Left ventricle myocardium inferior (tissue), 1 donor: ENCODE results near the gene CDKN2B-AS1. TPM values are rescaled to one million over a fixed set of nuclear protein-coding genes. Genes with fewer than 3 reads are reported as not detected.
A peak's percentile ranks its signal among the peaks of the same experiment; 100 is the strongest.

Experiments used
- DNase-seq: peaks from one replicate; pipeline ENCODE4 v3.0.0-alpha.2; 2020
- H3K27ac ChIP-seq: fragments of 200-600 bp; replicated peaks from 2 replicates; pipeline ENCODE4 v1.8.0; 2021
- H3K27me3 ChIP-seq: fragments of 200-600 bp; 2 replicates; pipeline ENCODE4 v1.8.0; 2021; ENCODE audit warnings: low read depth
- H3K36me3 ChIP-seq: fragments of 200-600 bp; 2 replicates; pipeline ENCODE4 v1.8.0; 2021
- H3K4me1 ChIP-seq: fragments of 200-600 bp; 2 replicates; pipeline ENCODE4 v1.8.0; 2021
- H3K4me3 ChIP-seq: fragments of 200-600 bp; 2 replicates; pipeline ENCODE4 v1.8.0; 2021; ENCODE audit warnings: mild to moderate bottlenecking, moderate library complexity
- H3K9me3 ChIP-seq: fragments of 200-600 bp; replicated peaks from 2 replicates; pipeline ENCODE4 v1.8.0; 2021
- intact Hi-C: fragments of 100-400 bp; cut with micrococcal nuclease; formaldehyde crosslinking; loops from one replicate; pipeline ENCODE4 v1.11.0; 2022
- total RNA-seq: library from RNA; stranded (reverse); fragmentation: NEBNext Ultra II Directional; extraction: Animal tissue kit (Norgen Biotek cat#: 25700); gene quantifications from one replicate; pipeline ENCODE4 v1.2.1, GENCODE V29; 2021
- TF ChIP-seq, protein P1 (sequence below): fragments of 200-600 bp; IDR thresholded peaks from 2 replicates; pipeline ENCODE4 v1.8.0; 2021; ENCODE audit warnings: antibody characterized with exemption, mild to moderate bottlenecking, borderline replicate concordance
- donor health status: DM: no; HTN: yes; CAD: no; lungs with severe emphysema.

The CDKN2B-AS1 gene
- total RNA-seq, 1 donor from 2014 or later, result 0.30 TPM

DNA sequence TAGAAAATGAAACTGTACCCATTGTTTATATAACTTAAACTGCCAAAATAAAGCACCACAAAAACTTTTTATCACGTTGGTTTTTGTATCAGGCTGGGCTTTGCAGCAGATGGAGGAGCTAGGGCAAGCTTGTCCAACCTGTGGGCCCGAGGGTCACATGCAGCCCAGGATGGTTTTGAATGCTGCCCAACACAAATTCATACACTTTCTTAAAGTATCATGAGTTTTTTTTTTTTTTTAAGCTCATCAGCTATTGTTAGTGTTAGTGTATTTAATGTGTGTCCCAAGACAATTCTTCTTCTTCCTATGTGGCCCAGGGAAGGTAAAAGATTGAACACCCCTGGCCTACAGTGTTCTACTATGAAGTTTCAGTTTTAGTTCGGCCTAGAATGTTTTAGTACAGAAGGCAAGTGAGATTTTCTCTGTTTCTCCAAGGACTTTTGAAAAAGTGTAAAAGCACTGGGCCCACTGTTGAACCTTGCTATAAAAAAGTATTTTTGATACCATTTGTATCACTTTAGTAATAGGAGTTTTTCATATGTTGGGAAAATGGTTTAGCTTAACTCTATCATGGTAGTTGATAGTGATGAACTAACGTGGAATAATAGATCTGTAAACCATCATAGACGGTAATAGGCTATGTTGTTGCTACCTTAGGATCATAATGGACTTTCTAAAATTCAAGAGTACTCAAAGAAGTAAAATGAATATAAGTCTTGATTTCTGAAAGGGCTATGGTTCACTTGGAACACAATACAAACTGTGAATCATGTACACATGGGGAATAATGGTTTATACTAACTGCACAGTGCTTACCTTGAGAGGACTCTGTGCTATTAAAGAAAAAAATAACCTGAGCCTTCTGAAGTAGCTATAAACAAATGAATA is 3.3 kb upstream of the CDKN2B-AS1 start:
- H3K27me3 ChIP-seq, result peaks cover 93% of the 10 kb centered on the region
- intact Hi-C loops, result no loop called here
- no peak for DNase-seq
- H3K4me1 ChIP-seq, result peaks cover 23% of the 10 kb centered on the region
- H3K36me3 ChIP-seq, result no peaks in the 10 kb centered on the region
- no peak overlapping the region for H3K27ac ChIP-seq
- no peaks in the 10 kb centered on the region for H3K9me3 ChIP-seq
- H3K4me3 ChIP-seq, result no peak overlapping the region
- TF ChIP-seq, protein P1, sequence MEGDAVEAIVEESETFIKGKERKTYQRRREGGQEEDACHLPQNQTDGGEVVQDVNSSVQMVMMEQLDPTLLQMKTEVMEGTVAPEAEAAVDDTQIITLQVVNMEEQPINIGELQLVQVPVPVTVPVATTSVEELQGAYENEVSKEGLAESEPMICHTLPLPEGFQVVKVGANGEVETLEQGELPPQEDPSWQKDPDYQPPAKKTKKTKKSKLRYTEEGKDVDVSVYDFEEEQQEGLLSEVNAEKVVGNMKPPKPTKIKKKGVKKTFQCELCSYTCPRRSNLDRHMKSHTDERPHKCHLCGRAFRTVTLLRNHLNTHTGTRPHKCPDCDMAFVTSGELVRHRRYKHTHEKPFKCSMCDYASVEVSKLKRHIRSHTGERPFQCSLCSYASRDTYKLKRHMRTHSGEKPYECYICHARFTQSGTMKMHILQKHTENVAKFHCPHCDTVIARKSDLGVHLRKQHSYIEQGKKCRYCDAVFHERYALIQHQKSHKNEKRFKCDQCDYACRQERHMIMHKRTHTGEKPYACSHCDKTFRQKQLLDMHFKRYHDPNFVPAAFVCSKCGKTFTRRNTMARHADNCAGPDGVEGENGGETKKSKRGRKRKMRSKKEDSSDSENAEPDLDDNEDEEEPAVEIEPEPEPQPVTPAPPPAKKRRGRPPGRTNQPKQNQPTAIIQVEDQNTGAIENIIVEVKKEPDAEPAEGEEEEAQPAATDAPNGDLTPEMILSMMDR, result no peak

DNA sequence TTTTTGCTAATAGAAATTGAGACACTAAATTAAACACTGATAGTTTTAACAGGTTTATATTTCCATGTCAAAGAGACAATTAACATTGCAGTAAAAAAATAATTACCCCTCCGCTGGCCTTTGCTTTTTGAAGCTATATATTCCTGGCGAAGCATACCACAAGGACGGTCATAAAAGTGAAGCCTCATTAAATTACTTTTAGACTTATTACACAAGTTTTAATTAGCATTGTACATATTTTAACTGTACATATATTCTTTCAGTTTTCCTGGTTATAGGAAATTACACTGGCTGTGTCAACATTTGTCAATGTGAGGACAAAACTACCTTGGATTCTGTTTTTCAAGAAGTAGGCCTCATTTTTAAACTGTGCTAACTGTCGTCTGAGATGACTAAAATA is 1.6 kb upstream of the CDKN2B-AS1 start:
- peaks cover 23% of the 10 kb centered on the region for H3K4me1 ChIP-seq
- peaks cover 78% of the 10 kb centered on the region for H3K27me3 ChIP-seq
- H3K9me3 ChIP-seq, result no peaks in the 10 kb centered on the region
- H3K4me3 ChIP-seq, result peak overlapping the region; percentile 82
- TF ChIP-seq, protein P1, result no peak
- intact Hi-C loops, result no loop called here
- no peak for DNase-seq
- no peak overlapping the region for H3K27ac ChIP-seq
- no peaks in the 10 kb centered on the region for H3K36me3 ChIP-seq

DNA sequence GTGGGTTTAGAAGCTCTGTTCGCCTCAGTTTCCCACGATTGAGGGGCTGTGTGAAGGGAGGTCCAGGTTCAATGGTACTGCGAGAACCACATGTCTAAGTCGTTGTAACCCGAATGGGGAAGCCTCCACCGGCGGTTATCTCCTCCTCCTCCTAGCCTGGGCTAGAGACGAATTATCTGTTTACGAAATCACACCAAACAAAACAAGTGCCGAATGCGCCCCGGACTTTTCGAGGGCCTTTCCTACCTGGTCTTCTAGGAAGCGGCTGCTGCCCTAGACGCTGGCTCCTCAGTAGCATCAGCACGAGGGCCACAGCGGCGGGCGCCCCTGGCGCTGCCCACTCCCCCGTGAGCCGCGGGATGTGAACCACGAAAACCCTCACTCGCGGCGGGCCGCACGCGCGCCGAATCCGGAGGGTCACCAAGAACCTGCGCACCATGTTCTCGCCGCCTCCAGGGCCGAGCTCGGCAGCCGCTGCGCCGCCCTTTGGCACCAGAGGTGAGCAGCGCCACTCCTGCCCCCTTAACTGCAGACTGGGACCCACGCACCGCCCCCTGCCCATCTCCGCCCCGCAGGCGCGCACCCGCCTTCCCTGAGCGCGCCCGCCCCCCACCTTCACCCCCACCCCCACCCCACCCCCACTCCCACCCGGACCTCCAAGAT is 567 bp upstream of the CDKN2B-AS1 start, which contains the start of gene CDKN2A:
CDKN2A (minus strand) TSS at position 500 of the 663 bp plus-strand sequence.
- H3K27ac ChIP-seq, result peak within 1 kb of the TSS; percentile 81
- no peak for DNase-seq
- intact Hi-C loops, result no loop called here
- H3K4me1 ChIP-seq, result peaks cover 23% of the 10 kb centered on the region
- TF ChIP-seq, protein P1, result no peak
- no peaks in the 10 kb centered on the region for H3K9me3 ChIP-seq
- peaks cover 68% of the 10 kb centered on the region for H3K27me3 ChIP-seq
- H3K36me3 ChIP-seq, result no peaks in the 10 kb centered on the region
- H3K4me3 ChIP-seq, result peak within 1 kb of the TSS; percentile 82

DNA sequence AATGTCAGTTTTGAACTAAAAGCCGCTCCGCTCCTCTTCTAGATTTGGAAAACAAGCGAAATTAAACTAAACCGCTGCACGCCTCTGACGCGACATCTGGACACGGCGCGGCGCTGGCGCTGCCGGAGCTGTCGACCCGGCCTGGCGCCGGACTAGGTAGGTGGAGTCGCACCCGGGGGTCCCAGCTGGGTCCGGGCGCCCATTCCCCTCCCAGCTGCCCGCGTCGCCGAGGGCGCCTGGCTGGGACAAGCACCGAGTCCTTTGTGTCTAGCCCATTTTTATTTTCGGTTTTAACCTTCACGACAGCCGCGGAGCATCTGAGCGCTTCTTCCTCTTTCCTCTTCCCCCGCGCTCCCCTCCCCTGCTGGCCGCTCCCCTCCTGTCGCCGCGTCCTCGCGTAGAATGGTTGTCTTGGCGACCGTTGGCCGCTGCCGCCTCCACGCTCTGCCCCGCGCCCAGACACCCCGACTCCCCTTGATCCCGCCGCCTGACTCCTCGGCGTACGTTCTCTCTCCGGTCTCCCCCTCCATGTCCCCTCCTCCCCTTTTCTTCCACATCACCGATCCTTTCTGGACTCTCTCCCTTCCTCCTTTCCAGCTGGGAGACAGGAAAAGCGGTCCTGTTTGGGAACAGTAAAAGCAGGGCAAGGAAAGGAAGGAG is 545 bp downstream of the CDKN2B-AS1 start:
- peak; percentile 66 for DNase-seq
- TF ChIP-seq, protein P1, result no peak
- Histone ChIP-seq H3K4me3 (peak overlapping the region; percentile 82), H3K36me3 (no peaks in the 10 kb centered on the region), H3K4me1 (peaks cover 23% of the 10 kb centered on the region), H3K27ac (peak overlapping the region; percentile 81), H3K27me3 (peaks cover 65% of the 10 kb centered on the region), H3K9me3 (no peaks in the 10 kb centered on the region)
- intact Hi-C loops, result no loop called here

DNA sequence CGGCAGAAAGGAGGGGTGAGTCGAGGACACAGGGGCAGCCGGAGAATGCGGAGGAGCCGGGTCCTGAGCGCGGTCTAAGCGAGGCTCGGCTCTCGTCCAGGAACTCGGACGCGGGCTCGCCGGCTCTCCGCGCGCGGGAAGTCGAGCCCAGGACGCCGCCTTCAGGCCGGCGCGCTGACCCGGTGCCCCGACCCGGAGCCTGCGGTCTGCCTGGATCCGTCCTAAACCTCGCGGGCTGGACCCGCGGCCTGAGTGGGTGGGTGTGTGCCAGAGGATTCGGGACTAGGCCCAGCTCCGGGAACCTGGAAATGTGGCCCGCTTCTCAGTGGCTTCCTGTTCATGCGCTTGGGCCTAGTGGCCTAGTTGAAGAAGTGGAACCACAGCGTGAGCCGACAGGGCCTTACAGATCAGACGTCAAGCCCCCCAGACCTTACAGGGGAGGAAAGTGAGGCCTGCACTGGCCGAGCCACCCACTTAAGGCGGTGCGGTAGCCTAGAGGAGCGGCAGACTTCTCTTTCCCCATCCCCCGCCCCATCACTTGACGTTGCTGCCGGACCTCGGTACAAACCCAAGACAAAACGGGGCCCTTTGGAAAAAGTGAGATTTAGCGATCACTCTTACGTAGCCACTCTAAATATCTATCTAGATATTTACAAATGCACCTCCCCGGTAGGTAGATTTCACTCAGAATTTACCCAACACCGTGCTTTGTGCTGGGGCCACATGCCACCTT is 1.2 kb downstream of the CDKN2B-AS1 start:
- Histone ChIP-seq H3K27ac (peak overlapping the region; percentile 81), H3K4me3 (peak overlapping the region; percentile 82), H3K27me3 (peaks cover 63% of the 10 kb centered on the region), H3K4me1 (peaks cover 23% of the 10 kb centered on the region), H3K9me3 (no peaks in the 10 kb centered on the region), H3K36me3 (no peaks in the 10 kb centered on the region)
- TF ChIP-seq, protein P1, result peak; percentile 37
- intact Hi-C loops, result no loop called here
- DNase-seq, result peak; percentile 49
